AG09319 (cell line): ENCODE results near the gene MAMDC2.
"Not testable (repeated sequence)": the region's sequence is repeated elsewhere in the genome, so short reads cannot be mapped to it uniquely, and the experiment has no call there.

Experiments used
- DNase-seq: peaks from one replicate; pipeline ENCODE4 v3.0.0-alpha.2; 2010; ENCODE audit warnings: low read depth; ENCODE audit errors: extremely low read depth
- TF ChIP-seq, protein P1 (sequence below): IDR thresholded peaks from 2 replicates; pipeline ENCODE4 v1.5.1; 2011; ENCODE audit warnings: low read depth, mild to moderate bottlenecking, inconsistent platforms, low read length, moderate library complexity

Gene MAMDC2

DNA sequence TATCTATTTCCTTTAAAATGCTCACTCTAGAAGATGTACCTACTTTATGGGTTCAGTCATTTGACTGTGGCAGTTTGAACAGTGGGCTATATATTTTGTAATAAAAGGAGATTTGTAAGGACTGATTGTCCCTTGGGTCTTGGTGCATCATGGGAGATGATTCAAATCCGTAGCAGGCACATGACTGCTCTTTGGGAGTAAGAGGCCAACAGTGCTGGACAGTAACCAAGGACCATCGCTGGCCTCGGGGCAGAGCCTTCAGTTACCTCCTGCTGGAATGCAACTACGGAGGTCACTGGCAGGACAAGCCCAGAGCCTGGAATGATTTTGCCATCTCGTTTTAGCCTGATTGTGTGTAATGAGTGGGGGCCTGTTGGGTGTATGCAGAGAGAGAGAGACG, 7.0 kb upstream of the MAMDC2 start:
- DNase-seq, result no peak

DNA sequence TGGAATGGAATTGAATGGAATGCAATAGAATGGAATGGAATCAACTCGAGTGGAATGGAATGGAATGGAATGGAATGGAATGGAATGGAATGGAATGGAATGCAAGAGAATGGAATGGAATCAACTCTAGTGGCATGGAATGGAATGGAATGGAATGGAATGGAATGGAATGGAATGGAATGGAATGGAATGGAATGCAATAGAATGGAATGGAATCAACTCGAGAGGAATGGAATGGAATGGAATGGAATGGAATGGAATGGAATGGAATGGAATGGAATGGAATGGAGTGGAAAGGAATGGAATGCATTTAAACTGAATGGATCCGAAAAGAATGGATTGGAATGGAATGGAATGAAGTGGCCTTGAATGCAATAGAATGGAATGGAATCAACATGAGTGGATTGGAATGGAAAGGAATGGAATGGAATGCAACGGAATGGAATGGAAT, 5.5 kb upstream of the MAMDC2 start:
- DNase-seq, result not testable (repeated sequence)

More for the DNA sequence above, 7.0 kb upstream of the MAMDC2 start:
- TF ChIP-seq, protein P1, sequence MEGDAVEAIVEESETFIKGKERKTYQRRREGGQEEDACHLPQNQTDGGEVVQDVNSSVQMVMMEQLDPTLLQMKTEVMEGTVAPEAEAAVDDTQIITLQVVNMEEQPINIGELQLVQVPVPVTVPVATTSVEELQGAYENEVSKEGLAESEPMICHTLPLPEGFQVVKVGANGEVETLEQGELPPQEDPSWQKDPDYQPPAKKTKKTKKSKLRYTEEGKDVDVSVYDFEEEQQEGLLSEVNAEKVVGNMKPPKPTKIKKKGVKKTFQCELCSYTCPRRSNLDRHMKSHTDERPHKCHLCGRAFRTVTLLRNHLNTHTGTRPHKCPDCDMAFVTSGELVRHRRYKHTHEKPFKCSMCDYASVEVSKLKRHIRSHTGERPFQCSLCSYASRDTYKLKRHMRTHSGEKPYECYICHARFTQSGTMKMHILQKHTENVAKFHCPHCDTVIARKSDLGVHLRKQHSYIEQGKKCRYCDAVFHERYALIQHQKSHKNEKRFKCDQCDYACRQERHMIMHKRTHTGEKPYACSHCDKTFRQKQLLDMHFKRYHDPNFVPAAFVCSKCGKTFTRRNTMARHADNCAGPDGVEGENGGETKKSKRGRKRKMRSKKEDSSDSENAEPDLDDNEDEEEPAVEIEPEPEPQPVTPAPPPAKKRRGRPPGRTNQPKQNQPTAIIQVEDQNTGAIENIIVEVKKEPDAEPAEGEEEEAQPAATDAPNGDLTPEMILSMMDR, result no peak

DNA sequence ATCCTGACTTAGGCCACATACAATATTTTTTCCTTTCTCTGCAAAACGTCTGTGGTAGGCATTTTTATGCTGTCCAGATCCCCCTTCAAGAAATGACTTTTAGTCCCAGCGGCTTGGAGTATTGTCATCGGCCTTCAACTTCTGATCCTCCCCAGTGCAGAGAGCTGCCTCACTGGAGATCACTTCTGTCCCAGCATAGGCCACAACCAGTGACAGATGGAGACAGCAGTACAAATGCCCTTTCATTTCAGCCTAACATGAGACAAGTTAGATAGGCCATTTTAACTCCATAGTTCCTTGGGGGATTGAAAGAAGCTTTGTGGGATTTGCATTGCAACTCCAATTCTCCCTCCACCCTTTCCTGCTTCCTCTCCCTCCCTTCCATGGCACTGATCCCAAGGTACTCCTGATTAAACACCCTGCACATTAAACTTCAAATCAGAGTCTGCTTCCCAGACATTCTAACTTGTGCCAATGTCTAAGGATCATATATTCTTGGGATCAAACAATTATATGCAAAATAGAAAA, 3.2 kb upstream of the MAMDC2 start:
- TF ChIP-seq, protein P1, result no peak
- no peak for DNase-seq

DNA sequence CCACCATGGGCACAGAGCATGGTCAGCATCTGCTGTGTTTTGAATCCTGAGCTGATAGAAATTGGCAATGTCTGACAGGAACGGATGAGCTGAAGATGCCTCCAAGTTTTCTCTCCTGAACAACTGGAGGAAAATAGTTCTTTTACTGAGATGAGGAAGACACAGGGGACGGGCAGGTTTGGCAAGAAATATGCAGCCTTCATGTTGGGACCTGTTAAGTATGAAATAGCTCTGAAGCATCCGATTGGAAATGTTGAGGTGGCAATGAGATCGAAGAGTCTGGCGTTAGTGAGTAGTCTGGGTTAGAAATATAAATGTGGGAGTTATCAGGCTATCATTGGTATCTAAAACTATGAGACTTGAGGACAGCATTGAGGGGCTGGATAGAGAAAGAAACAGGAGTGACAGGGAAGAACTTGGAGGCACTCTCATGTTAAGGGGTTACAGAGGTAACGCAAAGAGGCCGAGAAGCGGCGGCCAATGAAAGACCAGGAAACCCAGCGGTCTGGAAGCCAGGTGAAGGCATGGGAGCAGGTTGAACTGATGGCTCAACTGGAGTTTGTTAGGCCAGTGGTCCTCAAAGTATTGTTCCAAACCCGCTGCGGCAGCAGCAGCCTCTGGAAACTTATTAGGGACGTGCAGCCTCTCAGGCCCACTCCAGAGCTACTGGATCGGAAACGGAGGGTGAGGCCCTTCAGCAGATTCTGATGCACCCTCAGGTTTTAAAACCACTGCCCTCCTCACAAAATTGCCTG, 1.0 kb upstream of the MAMDC2 start:
- no peak for DNase-seq

DNA sequence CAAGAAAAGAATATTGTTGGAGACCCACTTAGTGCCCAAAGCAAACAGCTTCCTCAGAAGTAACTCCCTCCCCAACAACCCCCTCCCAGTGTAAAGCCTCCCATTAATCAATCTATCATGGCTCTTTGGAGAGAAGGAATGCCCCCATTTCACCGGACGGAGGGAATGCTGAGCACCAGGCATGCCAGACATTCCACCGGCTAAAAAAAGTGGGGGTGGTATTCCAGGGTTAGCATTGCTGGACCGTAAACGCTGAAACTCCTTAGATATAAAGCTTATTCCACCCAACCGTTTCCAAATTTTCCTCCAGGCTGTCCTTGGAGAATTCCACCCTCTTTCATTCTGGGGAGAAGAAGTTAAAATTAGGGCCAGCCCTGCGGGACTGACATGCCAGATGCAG, 363 bp upstream of the MAMDC2 start:
- TF ChIP-seq, protein P1, result no peak
- no peak for DNase-seq

More for the DNA sequence above, 1.0 kb upstream of the MAMDC2 start:
- TF ChIP-seq, protein P1, result no peak

DNA sequence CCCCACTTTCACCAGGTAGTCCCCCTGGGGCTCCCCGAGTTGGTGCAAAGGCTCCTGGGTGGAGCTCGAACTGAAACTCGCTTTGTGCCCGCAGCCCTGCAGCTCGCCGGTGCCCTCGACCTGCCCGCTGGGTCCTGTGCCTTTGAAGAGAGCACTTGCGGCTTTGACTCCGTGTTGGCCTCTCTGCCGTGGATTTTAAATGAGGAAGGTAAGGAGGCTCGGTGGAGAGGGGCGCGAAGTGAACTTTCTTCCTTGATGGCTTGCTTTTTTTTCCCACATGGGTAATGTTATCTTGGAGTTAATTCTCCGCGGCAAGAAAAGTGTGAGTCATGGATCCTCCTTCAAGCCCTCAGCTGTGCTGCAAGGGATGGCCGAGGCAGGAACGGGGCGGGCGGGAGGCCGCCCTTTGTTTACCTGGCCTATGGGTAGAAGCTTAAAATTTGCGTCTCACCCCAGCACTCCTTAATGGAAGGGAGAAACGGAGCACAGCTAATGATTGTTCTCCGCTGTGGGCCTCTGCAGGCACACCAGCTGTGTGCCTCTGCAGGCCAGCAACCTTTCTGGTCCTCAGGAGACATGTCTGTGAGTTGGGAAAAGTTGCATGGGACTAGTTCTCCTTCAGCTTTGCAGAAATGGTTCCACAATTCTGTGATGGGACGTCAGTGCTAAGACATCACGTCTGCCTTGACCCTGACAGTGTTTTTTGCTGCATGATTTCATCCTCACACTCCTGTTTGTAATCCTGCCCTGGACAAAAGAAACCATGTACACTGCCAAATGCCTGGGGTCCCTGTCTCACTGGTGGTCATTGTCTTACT, 1.1 kb downstream of the MAMDC2 start:
- TF ChIP-seq, protein P1, result no peak
- no peak for DNase-seq

DNA sequence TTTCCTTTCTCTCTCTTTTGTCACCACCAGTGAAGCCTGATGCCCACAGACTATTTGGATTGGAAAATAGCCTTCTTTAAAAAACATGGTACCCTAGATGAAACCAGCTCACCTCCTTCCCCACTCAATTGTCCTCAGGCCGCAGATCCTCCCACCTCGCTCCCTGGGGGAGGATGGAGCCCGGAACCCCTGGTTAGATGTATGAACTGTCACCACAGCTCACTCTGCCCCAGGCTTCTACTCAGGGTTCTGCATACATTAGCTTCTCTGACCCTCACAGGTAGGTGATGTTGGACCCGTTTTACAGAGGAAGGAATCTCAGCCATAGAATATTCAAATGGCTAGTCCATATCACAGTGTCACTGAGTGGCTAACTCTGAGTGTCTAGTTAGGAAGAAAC, 1.8 kb downstream of the MAMDC2 start:
- no peak for DNase-seq
- TF ChIP-seq, protein P1, result no peak
